GM19395 (cell line): ENCODE measurements around the gene MILR1.
"Not testable (repeated sequence)": the region's sequence is repeated elsewhere in the genome, so short reads cannot be mapped to it uniquely, and the experiment has no call there.

Experiments
- ATAC-seq: cut with Tn5 transposase; IDR thresholded peaks from one replicate; pipeline ENCODE4 v1.9.1; 2021; ENCODE audit warnings: mild to moderate bottlenecking, moderate library complexity; ENCODE audit not compliant: unreplicated experiment

MILR1 gene

DNA sequence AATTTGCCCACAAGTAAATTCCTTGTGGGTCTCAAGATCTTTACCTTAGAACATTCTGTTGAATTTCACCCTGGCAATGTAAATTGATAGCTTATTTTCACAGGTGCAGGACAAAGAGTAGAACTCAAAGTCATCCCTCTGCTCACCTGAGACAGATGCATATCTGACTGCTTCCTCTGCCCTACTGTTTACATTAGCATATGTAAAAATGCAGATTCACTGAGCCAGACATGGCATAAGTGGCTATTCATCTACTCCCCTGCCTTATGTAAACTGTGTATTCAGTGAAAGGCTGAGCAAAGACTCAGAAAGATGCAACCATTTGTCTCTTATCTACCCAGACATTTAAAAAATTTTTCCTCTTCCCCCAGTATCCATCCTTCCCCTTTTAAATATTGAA lies 22.3 kb upstream of the MILR1 start:
- no peak for ATAC-seq

DNA sequence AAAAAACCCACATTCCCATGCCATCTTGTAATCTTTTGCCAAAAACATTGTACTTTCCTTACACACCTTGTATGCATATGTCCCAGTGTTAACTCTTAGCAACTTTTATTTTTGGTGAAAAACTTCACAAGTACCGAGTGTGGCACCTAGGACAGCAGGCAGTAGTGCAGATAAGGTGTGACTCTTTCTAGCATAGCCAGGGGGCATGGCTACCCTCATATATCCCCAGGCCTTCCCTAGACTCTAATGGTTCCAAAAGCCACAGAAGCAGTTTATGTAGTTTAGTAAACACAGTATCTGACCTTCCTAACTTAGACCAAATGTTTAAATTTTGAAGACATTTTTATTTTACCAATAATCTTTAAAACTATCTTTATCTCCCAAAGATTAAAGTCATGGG lies 20.5 kb upstream of the MILR1 start:
- ATAC-seq, result no peak

DNA sequence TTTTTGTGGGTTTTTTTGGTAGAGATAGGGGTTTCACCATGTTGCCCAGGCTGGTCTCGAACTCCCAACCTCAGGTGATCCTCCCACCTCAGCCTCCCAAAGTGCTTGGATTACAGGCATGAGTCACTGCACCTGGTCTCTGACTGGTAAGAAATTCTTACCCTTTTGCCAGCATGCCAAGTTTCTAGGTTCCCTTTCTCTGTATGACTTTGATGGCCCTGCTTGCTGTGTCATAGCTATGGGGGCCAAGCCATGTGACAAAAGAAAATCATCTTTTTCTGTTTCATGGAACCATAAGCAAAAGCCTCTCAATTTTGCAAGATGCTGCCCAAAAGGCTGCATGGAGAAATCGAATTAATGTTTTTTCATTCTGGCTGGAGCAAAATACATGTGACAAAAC lies 18.9 kb upstream of the MILR1 start:
- ATAC-seq, result not testable (repeated sequence)

DNA sequence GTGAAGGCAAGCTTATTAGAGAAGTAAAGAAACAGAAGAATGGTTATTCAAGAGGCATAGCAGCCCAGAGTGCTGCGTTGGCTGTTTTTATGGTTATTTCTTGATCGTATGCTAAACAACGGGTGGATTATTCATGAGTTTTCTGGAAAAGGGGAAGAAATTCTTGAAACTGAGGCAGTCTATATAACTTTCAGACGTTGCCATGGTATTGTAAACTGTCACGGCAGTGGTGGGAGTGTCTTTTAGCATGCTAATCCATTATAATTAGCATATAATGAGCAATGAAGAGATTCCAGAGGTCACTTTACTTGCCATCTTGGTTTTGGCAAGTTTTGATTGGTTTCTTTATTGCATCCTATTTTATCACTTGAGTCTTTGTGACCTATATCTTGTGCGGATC lies 17.4 kb upstream of the MILR1 start:
- ATAC-seq, result no peak

DNA sequence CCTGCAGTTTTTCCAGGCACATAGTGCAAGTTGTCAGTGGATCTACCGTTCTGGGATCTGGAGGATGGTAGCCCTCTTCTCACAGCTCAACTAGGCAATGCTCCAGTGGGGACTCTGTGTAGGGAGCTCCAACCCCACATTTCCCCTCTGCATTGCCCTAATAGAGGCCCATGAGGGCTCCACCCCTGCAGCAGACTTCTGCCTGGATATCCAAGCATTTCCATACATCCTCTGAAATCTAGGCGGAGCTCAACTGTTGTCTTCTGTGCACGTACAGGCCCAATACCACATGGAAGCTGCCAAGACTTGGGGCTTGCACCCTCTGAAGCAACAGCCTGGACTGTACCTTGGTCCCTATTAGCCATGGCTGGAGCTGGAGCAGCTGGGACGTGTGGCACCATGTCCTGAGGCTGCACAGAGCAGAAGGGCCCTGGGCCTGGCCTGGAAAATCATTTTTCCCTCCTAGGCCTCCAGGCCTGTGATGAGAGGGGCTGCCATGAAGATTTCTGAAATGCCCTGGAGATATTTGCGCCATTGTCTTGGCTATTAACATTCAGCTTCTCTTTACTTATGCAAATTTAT lies 10.9 kb upstream of the MILR1 start:
- no peak for ATAC-seq

DNA sequence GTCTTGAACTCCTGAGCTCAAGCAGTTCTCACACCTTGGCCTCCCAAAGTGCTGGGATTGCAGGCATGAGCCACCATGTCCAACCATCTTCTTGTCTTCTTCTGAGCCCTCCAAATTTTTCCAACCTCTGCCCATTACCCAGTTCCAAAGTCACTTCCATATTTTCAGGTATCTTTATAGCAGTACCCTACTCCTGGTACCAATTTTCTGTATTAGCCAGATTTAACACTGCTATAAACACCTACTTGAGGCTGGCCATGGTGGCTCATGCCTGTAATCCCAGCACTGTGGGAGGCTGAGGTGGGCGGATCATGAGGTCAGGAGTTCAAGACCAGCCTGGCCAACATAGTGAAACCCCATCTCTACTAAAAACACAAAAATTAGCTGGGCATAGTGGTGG lies 9.4 kb upstream of the MILR1 start:
- not testable (repeated sequence) for ATAC-seq

DNA sequence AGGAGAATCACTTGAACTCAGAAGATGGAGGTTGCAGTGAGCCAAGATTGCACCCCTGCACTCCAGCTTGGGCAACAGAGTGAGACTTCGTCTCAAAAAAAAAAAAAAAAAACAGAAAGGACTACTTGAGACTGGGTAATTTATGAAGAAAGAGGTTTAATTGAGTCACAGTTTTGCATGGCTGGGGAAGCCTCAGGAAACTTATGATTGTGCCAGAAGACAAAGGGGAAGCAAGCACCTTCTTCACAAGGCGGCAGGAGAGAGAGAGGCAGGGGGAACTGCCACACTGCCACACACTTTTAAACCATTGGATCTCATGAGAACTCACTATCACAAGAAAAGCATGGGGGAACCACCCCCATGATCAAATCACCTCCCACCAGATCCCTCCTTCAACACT lies 9.0 kb upstream of the MILR1 start:
- ATAC-seq, result no peak

DNA sequence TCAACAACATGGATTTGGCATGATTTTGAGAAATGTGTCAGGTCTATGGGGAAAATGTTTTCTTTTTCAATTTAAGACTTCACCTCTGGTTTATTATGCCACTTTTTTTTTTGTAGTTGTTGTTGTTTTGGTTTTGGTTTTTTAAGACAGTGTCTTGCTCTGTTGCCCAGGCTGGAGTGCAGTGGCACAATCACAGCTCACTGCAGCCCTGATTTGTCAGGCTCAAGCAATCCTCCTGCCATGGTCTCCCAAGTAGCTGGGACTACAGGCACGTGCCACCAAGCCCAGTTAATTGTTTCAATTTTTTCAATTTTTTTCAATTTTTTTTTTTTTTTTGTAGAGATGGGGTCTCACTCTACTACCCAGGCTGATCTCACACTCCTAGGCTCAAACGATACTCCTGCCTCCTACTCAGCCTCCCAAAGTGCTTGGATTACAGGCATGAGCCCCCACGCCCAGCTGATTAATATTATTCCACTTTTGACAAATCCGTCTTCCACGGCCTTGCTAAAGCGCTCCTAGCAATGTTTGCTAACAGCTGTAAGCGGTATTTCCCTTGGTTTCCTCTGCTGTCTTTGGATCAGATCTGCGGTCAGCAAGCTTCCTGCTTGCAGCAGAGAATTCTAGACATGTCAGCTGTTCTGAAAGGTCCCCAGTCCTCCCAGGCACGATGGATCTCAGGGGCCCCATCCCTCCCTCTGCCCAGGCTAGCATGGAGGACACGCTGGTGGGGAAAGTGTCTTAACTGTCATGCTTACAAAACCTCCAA lies 7.0 kb upstream of the MILR1 start:
- no peak for ATAC-seq

DNA sequence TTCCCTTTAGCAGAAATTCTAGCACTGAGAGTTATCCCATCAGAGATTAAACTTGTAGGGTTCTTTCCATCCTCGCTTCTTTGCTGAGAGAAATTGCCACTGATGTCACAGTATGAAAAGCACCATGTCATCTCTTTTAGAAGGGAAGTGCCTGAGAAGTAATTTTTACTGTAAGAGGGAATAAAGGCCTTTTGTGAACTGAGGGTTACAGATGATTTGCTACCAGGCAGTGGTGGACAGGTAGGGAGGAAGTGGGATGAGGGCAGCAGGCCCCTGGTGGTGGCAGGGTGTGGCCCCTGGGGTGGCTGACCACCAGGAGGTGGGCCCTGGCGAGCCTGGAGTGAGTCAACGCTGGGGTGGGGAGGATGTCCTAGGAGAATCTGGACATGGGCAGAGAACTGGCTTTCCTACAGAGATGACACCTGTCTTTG lies 6.4 kb upstream of the MILR1 start:
- no peak for ATAC-seq

DNA sequence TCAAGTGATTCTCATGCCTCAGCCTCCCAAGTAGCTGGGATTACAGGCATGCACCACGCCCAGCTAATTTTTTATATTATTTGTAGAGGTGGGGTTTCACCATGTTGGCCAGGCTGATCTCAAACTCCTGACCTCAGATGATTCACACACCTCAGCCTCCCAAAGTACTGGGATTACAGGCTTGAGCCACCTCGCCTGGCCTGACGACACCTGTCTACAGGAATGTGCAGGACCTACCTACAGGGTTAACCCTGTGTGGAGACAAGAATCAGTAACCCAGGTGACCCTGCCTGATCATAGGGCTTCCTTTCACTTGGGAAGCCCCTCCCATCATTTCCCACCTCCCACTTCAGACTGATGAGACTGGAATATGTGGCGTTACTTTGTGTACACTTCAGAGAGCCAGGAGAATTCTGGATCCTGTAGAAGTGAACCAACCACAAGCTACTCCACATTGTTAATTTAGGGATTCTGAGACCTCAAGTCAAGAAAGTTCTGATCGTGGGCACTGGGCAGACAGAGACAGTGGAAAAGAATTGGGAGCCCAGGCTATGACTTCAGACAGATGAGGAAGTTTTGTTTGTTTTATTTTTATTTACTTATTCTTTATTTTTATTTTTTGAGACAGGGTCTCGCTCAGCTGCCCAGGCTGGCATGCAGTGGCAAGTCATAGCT lies 5.7 kb upstream of the MILR1 start:
- no peak for ATAC-seq

DNA sequence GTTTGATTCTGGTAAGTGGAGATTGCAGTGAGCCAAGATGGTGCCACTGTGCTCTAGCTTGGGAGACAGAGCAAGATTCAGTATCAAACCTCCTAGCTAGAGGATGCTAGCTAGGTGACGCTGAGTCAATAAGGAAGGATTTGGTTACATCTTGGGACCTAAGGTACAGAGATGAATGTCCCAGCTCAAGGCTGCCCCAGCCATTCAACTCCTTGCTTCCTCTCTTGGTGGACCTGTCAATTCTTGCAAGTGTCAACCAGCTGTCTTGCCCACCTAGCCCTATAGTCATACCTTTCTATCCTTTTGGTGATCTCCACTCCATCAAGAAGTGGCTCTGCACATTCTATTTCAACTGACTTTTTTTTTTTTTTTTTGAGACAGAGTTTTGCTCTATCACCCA lies 1.4 kb upstream of the MILR1 start:
- ATAC-seq, result no peak

DNA sequence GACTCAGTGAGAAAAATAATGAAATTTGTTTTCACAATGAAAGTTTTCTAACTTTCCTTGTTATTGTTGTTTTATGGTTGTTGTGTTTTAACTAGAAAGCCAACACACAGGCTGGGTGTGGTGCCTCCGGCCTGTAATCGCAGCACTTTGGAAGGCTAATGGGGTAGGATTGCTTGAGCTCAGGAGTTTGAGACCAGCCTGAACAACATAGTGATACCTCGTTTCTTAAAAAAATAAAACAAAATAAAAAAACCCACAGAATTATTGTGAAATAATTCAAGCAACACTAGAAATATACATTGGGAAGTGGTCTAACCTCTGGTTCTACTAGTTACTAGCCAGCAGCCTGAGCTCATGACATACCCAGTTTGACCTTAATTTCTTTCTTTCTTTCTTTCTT lies 630 bp downstream of the MILR1 start:
- no peak for ATAC-seq

DNA sequence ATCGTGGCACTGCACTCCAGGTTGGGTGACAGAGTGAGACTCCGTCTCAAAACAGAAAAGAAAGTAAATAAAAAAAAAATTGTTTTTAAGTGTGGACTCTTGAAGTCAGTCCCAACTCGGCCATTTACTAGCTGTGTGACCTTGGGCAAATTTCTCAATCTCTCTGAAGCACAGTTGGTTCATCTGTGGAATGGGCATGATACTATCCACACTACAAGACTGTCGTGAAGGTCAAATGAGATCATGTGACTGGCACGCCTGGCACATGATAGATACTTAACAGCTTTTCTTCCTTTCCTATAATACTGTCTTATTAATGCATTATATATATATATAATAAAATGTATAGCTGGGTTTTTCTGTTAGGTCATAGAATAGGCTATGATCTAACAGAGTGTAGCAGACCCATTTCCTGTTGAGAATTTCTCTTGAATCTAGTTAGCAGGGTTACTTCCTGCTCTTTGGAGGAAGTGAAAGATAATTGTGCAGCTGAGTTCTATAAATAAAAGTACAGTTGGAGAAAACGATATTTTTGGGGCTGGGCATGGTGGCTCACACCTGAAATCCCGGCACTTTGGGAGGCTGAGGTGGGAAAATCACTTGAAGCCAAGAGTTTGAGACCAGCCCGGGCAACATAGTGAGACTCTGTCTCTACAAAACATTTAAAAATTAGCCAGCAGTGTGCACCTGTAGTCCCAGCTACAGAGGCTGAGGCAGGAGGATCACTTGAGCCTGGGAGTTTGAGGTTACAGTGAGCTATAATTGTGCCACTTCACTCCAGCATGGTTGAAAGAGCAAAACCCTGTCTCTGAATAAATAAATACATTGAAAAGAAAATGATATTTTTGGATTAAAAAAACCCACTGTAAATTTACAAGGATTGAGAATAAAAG lies 7.3 kb downstream of the MILR1 start:
- ATAC-seq, result peak; percentile 58

DNA sequence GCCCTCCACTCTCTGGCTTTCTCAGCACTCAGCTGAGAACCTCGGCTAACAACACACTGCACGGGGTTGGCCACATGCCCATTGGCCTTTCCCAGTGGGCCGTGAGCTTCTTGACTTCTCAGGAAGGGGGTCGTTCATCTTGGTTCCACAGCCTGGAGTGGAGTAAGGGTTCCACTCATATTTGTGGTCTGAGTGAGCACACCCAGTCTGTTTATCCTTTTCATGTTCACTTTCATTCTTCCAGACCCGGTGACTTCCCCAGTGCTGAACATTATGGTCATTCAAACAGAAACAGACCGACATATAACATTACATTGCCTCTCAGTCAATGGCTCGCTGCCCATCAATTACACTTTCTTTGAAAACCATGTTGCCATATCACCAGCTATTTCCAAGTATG lies 8.2 kb downstream of the MILR1 start:
- ATAC-seq, result no peak

DNA sequence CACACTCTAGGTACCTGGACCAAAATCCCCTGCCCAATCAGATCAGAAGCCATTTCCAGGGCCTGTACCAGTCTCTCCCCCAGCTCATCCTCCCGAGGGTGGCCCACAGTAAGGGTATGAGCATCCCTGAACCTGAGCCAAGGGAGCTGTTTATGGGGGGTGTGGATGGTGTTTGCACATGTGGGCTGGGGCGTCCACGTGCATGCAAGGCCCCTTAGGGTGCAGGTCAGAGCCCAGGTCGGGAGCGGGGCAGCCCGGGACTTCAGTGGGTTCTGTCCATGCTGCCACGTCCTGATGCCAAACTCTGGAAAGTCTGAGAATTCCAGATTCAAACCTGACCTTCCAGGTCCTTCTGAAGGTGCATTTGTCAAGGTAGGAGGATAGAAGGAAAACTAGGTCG lies 9.8 kb downstream of the MILR1 start:
- no peak for ATAC-seq

DNA sequence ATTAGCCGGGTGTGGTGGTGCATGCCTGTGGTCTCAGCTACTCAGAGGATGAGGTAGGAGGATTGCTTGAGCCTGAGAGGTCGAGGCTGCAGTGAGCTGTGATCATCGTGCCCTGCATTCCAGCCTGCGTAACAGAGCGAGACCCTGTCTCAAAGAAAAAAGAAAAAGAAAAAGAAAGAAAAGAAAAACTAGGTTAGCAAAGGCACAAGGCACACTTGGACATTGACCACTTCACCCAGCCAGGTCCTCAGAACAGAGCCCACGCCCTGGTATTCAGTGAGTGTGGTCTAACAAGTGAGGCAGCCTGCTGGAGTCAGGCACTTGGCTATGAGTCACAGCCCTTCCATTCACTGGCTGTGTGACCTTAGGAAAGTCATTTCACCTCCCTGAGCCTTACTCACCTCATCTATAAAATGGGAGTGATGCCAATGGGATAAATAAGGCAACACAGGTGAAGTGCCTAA lies 10.4 kb downstream of the MILR1 start:
- no peak for ATAC-seq

DNA sequence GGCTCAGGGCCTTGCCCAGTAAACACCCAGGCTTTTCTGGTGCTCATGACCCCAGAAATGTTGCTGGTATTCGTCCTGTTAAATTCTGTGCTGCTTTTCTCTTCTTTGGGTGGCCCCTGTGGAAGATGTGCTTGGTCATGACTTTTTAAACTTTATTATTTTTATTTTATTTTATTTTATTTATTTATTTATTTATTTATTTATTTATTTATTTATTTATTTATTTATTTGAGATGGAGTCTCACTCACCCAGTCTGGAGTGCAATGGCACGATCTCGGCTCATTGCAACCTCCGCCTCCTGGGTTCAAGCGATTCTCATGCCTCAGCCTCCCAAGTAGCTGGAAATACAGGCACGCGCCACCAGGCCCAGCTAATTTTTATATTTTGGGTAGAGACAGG lies 10.9 kb downstream of the MILR1 start:
- ATAC-seq, result not testable (repeated sequence)

DNA sequence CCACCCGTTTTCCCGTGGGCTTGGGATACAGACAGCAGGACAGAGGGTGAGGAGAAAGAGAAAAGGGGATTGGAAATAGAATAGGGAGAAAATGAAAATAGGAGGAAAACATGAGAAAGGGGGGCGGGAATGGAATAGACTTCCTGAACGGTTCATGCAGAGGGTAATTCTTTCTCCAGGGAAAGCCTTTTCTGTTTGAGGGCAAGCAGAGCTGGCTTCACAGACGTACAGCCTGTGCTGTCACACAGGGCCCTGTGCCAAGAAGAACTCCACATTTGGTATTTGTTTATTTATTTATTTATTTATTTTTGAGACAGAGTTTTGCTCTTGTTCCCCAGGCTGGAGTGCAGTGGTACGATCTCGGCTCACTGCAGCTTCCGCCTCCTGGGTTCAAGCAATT lies 12.0 kb downstream of the MILR1 start:
- ATAC-seq, result no peak

DNA sequence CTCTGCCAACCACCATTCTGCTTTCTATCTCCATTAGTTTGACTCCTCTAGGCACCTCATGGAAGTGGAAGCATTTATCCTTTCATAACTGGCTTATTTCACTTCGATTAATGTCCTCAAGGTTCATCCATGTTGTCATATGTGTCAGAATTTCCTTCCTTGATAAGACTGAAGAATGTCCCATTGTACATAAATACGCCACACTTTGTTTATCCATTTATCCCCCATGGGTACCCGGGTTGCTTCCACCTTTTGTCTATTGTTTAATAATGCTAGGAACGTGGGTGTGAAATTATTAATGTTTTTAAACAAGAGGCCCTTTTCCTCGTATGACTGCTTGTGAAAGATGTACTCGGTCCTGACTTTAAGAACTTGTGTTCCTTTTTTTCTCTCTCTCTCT lies 12.9 kb downstream of the MILR1 start:
- ATAC-seq, result no peak

DNA sequence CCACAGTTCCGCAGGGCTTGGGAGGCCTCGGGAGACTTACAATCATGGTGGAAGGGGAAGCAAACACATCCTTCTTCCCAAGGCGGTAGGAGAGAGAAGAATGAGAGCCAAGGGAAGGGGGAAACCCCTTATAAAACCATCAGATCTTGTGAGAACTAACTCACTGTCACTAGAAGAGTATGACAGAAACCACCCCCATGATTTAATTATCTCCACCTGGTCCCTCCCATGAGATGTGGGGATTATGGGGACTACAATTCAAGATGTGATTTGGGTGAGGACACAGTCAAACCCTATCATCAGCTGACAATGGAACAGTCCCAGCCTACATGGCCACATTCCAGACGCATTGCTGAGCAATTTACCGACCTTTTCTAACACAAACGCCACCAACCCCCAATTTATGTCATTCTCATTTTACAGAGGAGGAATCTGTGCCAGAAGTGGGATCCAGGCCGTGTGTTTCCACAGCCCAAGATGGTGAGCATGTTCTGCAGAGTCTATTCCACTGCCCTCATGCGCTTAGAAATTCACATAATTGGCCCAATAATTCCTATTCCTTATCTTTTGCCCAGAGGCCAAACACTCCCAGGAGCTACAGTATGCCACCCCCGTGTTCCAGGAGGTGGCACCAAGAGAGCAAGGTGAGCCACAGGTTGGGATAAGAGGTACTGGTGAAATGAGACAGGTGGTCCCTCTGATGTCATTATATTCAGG lies 17.3 kb downstream of the MILR1 start:
- no peak for ATAC-seq

DNA sequence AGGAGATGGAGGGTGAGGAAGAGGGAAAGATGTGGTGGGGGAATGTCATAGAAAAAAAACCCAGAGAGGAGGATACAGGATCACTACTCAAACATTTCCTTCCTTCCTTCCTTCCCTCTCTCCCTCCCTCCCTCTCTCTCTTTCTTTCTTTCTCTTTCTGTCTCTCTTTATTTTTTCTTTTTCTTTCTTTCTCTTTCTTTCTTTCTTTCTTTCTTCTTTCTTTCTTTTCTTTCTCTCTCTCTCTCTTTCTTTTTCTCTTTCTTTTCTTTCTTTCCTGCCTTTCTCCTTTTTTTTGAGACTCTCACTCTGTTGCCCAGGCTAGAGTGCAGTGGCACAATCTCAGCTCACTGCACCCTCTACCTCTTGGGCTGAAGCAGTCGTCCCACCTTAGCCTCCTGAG lies 17.9 kb downstream of the MILR1 start:
- ATAC-seq, result not testable (repeated sequence)
